GM19099 (cell line): ENCODE data around the gene TBC1D10A.

Experiments used
- POLR2A ChIP-seq: IDR thresholded peaks from 3 replicates; pipeline ENCODE4 v1.6.1; 2011; ENCODE audit warnings: low read depth; ENCODE audit not compliant: insufficient read length; ENCODE audit errors: extremely low read depth

The TBC1D10A gene

DNA sequence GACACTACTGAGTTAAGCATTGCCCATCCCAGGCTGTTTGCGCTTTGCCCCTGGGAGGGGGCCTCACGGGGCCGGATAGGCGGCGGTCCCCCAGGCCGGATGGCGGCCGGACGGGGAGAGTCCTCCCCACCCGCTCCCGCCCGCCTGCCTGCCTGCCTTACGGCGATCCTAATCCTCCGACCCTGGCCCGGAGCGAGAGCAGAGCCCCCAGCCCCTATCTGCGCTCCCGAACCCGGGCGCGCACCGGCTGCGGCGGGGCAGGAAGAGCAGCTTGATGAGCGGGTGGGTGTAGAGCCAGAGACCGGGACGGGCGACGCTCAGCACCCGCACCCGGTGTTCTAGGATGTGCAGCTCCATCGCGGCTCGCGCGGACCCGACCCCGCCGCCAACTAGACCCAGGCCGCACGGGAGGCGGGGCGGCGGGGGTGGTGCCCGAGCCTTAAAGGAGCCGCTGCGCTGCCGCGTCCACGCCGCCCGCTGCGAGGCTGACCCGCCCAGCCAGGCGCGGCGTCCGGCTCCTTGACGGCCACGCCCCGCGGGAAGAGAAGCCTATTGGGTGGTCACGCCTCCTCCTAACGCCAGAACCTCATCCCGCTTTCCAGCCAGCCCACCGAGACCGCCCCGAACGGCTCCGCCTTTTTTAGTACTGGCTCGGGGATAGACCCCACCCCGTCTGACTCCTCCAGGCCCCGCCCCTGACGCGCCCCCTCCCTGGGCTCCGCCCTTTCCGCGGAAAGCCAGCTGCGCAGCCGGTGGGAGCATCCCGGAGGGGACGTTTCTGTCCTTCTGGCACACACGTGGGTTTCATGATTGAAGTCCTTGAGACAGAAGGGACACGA is 37.4 kb downstream of the TBC1D10A start, which contains the start of gene CASTOR1:
Gene CASTOR1, minus strand, starts transcription at position 365 of the 839 bp plus-strand sequence. Its CDS starts 8 bp downstream, at position 357.
- peak; percentile 20 for TF ChIP-seq POLR2A

DNA sequence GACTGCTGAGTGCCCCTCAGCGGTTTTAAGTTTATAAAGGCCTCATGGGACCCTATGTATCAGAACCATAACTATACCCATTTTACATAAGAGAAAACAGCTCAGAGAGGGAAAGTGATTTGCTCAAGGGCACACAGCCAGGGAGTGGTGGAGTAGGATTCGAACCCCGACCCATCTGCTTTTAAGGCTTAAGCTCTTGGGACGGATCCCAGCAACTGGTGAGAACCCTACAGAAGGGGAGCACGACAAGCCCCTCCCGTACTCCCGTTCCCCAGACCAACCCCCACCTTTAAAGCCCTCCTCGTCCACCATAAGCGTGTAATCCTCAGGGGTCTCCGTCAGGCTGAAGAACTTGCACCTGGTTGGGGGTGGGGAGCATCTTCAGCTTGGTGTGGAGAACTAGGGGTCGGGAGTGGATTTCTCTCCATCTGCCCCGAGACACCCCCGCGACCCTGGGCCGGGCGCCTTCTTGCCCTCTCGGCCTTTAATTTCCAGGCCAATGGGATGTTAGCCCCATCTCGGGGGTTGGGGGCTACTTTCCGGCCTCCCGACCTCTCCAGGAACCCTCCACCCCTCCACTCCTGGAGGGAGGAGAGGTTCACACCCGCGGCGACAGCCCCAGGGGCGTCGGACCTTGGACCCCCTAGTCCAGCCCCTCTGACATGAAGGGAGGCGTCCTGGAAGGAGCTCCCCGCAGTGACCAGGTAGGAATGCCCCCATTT is 38.2 kb downstream of the TBC1D10A start:
- TF ChIP-seq POLR2A: no peak

DNA sequence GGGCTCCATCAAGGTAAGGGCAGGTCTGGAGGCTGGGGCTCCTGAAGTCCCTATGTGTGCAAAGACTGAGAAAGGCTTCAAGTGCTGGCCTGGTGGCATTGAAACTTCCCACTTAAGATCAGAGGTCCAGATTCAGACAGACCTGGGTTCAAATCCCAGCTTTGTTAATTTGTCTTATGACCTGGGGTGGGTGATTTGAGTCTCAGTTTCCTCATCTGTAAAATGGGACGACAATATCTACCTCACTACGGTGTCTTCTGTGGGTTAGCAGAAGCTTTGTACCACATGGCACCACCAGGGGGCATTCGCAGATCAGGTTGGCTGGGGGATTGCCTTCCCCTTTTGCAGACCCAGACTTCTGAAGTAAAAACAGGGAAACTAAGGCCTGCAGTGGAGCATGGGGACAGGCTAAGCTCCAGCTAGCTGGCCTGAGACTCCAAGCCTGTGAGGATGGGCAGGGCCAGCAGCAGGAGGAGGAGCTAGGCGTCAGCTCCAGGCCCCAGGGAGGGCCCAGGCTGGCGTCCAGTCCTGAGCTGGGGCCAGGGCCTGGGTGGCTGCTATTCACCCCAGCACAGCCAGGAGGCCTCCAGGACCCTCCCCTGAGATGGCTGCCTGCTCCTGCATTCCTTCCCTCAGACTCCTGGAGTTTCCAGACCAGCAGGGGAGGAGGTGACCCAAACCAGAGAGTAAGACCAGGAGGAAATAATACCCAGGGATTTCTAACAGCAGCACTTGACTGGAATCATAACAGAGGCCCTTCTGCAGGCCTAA is 38.9 kb downstream of the TBC1D10A start:
- no peak for TF ChIP-seq POLR2A

- TF ChIP-seq POLR2A: no peak
These were observed 39.7 kb downstream of the TBC1D10A start for GRCh38 chr22:30286813-30287647.

DNA sequence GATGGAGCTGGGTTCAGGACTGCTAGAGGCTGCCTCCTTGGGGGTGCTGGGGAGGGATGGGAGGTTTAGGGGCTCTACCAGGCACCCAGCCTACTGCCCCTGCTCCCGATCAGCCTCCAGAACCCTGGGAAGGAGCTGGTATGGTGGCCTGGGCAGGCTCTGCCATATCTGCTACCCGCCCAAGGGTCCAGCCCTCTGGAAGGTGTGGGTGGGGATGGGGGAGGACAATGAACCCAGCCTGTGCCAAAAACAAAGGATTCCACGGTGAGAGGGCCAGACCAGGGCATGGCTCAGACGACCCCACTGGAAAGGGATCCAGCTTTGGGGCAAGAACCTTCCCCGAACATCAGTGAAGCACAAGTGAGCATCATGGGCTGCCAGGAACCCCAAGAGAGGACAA is 40.4 kb downstream of the TBC1D10A start:
- no peak for TF ChIP-seq POLR2A

- no peak for TF ChIP-seq POLR2A
These were observed 40.9 kb downstream of the TBC1D10A start for GRCh38 chr22:30285846-30286200.

- no peak for TF ChIP-seq POLR2A
These were observed 41.4 kb downstream of the TBC1D10A start for GRCh38 chr22:30285176-30285845.

DNA sequence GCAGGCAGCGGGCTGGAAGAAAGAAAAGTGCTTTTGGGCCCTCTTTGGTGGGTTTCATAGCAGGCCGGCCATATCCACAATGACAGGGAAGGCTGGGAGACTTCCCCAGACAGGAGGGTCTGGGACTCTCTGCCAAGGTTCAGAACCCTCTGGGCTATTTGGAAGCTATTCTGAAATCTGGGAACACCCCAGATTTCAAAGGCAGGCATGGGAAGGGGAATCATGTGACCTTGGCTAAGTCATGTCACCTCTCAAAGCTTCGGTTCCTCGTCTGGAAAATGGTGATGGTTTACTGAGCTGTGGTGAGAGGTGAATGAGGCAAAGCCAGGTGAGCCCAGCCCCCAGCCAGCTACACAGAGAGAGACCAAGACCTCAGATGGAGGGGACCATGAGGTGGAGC is 42.1 kb downstream of the TBC1D10A start:
- TF ChIP-seq POLR2A: no peak

DNA sequence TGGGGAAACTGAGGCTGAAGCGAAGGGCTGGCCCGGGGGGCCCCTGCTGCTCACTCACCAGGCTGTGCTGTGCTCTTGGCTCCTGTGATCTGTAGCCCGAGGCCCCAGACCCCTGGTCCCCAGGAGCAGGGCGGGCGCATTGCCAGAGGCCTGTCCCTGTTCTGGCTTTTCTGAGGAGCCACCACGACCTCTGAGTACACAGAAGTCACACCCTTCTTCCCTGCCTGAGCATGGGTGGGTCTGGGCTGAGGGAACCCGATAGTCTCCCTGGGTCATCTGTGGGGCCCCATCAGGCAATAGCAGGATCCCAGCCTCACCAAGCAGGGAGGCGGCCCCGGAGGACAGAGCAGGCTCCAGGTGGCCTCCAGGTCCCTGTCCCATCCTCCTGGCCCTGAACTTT is 42.6 kb downstream of the TBC1D10A start:
- TF ChIP-seq POLR2A: no peak

DNA sequence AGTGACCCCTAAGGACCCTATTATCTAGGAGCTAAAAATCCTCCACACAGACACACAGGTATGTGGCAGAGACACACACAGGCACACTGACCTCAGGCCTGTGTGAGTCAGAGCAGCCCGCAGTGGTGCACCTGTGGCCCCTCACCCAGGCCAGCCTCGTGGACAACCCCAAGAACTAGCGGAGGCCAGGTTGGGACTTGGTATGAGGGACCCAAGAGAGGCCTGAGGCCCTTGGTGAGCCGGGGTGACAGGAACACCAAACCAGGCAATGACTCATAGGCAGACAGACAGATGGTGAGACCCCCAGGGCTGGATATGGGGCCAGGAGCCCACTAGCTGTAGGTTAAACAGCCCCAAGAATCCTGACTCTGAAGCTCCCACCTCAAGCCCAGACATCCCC is 43.4 kb downstream of the TBC1D10A start:
- no peak for TF ChIP-seq POLR2A

- no peak for TF ChIP-seq POLR2A
These were observed 44.1 kb downstream of the TBC1D10A start for GRCh38 chr22:30282616-30283046.

- TF ChIP-seq POLR2A: no peak
These were observed 46.2 kb downstream of the TBC1D10A start for GRCh38 chr22:30280505-30280904.

- TF ChIP-seq POLR2A: no peak
These were observed 46.8 kb downstream of the TBC1D10A start for GRCh38 chr22:30279932-30280331.
